GM19467 (cell line): Measurements from ENCODE around the gene SOWAHC.

Experiments used
- ATAC-seq: cut with Tn5 transposase; IDR thresholded peaks from one replicate; pipeline ENCODE4 v1.9.1; 2021; ENCODE audit warnings: mild to moderate bottlenecking, moderate library complexity; ENCODE audit not compliant: unreplicated experiment

Gene SOWAHC

DNA sequence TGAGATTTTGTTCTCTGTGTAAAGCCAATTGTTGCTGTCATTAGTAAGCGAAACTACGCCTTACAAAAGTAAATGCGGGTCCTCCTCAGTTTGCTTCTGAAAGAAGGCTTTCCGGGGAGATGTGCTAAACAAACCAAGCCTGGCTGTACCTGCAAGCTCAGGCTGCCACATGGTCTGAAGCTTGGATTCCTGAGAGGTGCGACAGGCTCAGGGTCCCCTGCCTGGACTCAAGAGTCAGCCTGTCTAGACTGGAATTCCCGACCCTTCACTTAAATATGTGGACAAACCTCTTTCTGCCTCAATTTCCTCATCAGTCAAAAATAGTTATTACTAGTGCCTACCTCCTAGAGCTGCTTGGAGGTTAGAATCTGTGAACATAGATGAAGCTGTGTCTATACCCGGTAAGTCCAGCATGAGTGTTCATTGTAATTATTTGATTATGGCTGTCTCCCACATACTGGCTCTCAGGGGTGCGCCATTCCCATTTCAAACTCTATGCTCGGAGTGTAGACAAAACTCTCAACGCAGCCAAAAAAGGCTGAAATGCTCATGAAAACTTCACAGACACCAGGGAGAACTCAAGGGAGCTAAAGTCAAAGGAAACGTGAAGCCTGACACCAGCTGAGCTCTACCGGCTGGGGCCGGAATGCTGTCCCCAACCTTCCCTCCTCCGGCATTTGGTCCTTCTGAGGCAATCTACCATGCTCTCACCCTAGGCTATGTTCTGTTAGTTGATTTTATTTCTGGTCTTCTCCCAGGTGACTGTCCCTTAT lies 31.4 kb downstream of the SOWAHC start:
- no peak for ATAC-seq

DNA sequence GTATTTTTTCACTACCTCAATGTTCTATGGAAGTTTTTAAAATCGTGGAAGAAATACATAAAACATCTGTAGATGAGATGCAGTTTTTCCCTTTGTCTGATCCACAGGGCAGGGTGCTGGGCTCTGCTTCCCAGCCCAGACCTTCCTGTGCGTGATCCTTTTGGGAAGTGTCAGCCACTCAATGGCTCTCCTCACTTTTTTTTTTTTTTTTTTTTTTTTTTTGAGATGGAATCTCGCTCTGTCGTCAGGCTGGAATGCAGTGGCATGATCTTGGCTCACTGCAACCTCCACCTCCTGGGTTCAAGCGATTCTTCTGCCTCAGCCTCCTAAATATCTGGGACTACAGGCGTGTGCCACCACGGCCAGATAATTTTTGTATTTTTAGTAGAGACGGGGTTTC lies 32.8 kb downstream of the SOWAHC start:
- no peak for ATAC-seq

DNA sequence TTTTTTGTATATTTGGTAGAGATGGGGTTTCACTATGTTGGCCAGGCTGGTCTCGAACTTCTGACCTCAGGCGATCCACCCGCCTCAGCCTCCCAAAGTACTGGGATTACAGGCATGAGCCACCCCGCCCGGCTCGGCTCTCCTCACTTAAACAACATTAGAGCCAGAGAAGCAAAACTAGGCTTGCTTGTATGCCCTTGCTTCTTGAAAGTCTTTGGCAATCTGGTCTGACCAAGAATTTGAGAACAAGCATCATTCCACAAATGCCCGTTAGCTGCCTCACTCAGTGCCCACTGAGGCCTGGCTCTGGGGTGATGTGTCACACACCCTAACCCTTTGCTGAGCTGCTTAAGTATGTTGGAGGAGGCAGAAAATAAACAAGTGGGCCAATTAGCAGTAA lies 33.5 kb downstream of the SOWAHC start:
- ATAC-seq, result no peak

DNA sequence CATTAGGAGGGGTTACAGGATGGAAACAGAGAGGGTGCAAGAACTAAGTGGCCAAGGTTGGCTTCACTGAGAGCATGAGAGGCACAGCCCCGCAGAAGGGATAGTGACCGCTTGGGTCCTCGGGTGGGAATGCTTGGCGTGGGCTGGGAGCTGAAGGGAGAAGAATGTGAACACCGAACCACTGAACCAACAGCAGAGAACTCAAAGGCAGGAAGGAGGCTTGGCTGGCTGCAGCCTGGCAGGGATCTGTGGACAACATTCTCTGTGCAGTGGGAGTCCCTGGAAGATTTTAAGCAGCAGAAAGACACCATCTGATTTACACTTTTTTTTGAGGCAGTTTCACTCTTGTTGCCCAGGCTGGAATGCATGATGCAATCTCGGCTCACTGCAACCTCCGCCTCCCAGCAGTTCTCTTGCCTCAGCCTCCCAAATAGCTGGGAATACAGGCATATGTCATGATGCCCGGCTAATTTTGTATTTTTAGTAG lies 33.9 kb downstream of the SOWAHC start:
- ATAC-seq, result no peak

DNA sequence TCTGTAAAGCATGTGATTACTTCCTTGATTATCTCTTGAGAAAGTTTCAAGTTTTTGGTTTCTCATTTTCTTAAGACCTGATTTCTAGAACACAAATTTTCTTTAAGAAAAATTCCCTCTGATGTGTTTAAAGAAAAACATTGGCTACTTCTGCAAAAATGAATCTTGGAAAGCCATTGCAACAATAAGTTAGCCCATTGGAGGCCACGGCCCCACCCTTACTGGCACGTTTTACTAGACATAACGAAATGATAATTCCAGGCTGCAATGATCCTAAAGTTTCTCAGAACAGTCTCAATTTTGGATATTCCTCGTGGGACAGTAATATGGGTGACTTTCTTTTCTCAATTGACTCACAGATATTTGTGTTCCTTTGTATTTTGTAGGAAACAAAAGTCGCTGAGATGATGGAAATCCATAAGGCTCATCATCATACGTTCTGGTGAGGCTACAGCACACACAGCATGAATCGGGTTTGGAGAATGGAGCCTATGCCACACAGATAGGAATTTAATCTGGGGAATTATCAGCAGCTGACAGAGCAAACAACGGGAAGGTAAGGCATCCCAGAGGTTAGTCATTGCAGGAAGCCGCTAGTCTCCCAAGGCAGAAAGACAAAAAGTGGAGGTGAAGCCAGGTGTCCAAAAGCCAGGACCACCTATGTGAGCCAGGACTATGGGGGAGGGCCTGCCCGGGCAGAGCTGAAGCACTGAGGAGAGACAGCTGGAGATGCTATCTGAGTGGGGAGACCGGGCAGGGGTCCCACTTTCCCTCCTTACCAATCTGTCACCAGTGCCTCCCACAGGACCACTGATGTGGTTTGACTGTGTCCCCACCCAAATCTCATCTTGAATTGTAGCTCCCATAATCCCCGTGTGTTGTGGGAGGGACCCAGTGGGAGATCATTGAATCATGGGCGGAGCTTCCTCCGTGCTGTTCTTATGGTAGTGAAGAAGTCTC lies 35.9 kb downstream of the SOWAHC start:
- ATAC-seq, result no peak

DNA sequence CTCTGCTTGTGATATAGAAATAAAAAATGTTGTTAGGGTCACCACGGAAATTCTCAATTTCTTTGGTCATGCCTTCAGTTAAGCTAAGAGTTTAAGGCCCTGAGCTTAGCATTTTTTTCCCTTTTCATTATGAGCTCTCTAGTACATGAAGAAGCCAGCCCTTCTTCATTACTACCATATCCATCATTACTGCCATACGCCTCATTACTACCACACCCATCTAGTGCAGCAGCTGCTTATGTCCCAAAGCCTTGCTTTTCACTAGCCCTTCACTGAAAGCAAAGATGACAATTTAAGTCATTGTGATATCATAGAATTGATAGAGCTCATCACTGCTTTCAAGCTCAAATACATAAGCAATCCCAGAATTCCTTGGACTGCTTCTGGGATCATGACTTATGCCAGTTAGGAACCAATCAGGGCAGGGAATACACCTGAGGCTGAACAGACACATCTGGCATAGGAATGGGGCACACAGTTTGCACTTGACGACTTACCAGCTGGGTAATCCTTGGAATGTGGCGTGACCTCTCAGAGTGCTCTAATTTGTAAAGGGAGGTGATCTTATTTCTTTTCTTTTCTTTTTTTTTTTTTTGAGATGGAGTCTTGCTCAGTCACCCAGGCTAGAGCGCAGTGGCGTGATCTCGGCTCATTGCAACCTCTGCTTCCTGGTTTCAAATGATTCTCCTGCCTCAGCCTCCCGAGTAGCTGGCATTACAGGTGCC lies 40.3 kb downstream of the SOWAHC start:
- no peak for ATAC-seq

DNA sequence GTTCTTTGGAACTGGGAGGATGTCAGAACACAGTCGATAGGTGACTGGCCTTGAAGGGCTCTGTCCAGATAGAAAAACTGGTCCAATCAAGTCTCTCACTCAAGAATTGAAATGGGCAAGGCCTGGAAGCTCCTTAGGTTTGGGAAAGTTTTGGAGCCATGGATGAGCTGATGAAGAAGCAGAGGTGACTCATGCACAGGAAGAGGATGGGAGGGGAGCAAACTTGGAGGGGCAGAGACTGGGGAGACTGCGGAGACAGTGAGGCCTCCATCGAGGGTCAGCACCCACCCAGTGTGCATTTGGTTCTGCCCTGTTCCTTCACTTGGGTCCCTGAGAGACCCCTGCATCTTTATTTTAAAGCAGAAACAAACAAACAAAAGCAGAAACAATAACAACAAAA lies 41.1 kb downstream of the SOWAHC start:
- no peak for ATAC-seq

DNA sequence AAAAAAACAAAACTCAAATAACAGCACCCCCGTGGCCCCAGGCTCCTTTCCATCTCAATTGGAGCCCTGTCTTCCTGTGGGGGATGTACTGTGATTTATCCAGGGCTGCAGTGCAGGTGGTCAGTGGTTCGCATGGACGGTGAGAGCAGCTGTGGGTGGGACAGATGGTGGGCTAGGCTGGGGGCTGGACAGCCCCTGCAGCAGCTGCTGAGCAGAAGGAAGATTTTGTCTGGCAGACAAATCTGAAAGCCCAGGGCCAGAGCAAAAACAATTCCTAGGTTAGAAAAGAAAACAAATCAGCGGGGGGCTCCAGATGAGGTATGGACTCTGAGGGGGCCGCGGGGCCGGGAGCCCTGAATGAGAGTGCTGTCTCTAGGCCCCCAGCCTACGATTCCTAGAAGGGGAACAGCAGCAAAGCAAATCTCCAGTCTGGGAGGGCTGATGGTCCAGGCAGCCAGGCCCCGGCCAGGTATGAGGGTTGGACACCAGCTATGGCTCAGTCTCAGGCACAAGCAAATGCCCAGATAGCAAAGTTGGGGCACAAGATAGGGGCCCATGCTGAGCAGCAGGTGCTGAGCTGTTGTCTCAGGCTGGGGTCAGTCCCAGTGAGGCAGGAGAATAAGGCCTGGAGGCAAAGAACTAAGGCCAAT lies 45.4 kb downstream of the SOWAHC start:
- ATAC-seq, result no peak

DNA sequence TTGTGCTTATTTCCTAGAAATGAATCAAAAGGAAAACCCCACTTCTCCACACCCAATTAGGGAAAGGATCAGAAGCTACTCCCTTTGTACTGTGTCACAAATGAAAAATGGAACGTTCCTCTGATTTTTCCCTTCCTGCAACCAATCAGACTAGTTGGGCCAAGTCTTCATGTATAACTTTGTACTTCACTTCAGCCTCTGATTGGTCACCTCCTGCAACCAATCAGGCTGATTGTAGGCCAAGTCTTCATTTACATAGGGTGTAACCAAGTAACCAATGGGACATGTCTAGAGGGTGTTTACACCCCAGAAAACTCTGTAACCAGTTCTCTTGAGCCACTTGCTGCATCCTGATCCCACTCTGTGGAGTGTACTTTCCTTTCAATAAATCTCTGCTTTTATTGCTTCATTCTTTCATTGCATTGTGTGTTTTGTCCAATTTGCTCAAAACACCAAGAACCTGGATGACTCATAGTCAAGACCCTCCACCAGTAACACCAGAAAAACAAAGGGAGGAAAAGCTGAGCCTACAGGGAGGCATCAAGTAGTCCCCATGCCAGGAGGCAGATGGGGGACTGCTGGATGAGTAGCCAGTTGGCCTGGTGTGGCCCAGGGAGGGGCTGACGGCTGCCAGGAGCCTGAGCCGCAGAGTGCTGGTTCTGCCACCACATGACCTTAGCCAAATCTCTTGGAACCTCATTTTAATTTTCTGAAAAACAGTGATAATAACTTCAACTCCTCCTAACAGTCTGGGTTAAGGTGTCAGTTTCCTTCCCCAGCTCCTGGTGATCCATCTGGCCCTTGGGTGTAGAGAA lies 46.1 kb downstream of the SOWAHC start:
- no peak for ATAC-seq

DNA sequence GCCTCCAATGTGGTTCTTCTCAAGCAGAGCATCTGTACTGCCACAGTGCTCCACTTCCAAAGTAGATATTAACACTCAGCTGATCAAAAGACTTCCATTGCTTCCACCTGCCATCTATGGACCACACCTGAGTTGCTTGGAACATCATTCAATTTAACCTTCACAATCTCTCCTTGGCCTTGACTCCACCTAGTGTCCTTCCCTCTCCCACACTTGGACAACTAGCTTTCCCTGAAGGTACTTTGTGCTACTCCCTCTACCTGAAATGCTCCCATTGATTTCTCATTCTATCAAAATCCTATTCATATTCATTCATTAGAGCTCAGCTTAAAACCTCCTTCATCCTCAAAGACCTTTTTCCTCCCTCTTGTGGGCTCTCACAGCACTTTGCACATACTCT lies 48.7 kb downstream of the SOWAHC start:
- no peak for ATAC-seq

DNA sequence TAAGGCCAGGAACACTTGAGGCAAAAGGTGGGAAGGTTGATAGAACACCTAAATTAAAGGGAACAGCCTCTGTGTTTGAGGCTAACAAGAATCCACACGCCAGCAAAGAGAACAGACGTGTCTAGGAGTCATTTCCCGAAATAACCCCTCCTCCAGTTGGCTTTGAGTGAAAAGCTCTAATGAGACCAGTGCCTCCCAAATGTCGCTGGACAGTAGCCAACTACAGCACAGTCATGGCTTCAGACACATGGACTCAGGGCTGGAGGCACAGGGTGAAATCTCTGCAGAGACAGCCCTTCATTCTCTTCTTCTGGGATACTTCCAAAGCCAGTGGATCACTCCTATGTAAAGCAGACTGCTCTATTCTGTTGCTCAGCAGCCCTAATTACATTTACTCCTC lies 49.6 kb downstream of the SOWAHC start:
- ATAC-seq, result no peak

DNA sequence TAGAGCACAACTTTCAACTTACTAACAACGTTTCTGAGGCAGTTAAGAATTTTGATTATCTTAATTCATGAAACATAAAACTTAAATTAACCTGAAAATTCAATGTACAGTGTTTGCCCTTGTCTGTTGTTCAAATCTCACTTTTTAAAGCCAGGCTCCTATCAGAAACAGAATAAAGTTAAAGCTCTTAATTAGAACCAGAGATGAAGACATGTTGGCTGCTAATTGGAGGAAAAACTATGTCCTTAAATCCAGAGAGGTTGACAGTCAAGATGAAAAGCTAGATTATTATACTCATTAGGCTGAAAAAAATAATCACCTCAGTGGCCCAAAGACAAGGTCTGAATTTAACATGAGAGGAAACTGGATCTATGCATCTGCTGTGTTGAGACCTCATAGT lies 52.3 kb downstream of the SOWAHC start:
- ATAC-seq, result no peak
